Keratinocyte (primary cell): ENCODE measurements around the gene VEGFA. TPM values are rescaled to one million over a fixed set of nuclear protein-coding genes. Genes with fewer than 3 reads are reported as not detected.

Source experiments
- DNase-seq: peaks from one replicate; pipeline ENCODE4 v3.0.0-alpha.2; 2011; ENCODE audit warnings: low read depth, missing footprints, low spot score
- FAIRE-seq: peaks from 2 replicates; lab custom pipeline; 2011; peaks lifted over from hg19 to GRCh38; lab: Jason Lieb, UNC
- H2AFZ ChIP-seq: 2 replicates; pipeline ENCODE4 v1.6.0; 2012; ENCODE audit warnings: low read length, control low read depth, inconsistent platforms; ENCODE audit not compliant: control insufficient read depth
- H3K27ac ChIP-seq: 2 replicates; pipeline ENCODE4 v1.5.1; 2011; ENCODE audit warnings: low read length; ENCODE audit not compliant: control insufficient read depth, insufficient read depth
- H3K27me3 ChIP-seq: 3 replicates; pipeline ENCODE4 v1.6.0; 2011; ENCODE audit warnings: low read length; ENCODE audit not compliant: control insufficient read depth, insufficient read depth; ENCODE audit errors: extremely low read depth
- H3K36me3 ChIP-seq, 2 experiments: 2 replicates in 1 of 2; 3 replicates in 1 of 2; pipeline ENCODE4 v1.5.1; 2011; ENCODE audit warnings: low read length in 2 of 2, mild to moderate bottlenecking in 1 of 2; ENCODE audit not compliant: control insufficient read depth in 2 of 2, insufficient read depth in 2 of 2; ENCODE audit errors: extremely low read depth in 1 of 2
- H3K4me1 ChIP-seq: 3 replicates; pipeline ENCODE4 v1.5.1; 2011; ENCODE audit warnings: low read length; ENCODE audit not compliant: control insufficient read depth, insufficient read depth; ENCODE audit errors: extremely low read depth
- H3K4me2 ChIP-seq: 3 replicates; pipeline ENCODE4 v1.6.0; 2011; ENCODE audit warnings: low read depth, low read length; ENCODE audit not compliant: control insufficient read depth, insufficient read depth; ENCODE audit errors: extremely low read depth
- H3K4me3 ChIP-seq, 3 experiments: fragments of 200-600 bp in 1 of 3; sonication (generic) in 1 of 3; 2 replicates in 2 of 3; 3 replicates in 1 of 3; pipeline ENCODE4 v1.5.1; 2011 to 2016; ENCODE audit warnings: low read length in 3 of 3, mild to moderate bottlenecking in 3 of 3, control low read depth in 2 of 3, inconsistent platforms in 1 of 3, low read depth in 1 of 3, mixed read lengths in 1 of 3, mixed run types in 1 of 3, moderate library complexity in 1 of 3; ENCODE audit not compliant: control insufficient read depth in 2 of 3, insufficient read depth in 2 of 3; ENCODE audit errors: extremely low read depth in 1 of 3
- H3K79me2 ChIP-seq: 2 replicates; pipeline ENCODE4 v1.6.0; 2012; ENCODE audit warnings: low read length; ENCODE audit not compliant: control insufficient read depth, insufficient read depth
- H3K9ac ChIP-seq: 3 replicates; pipeline ENCODE4 v1.6.0; 2011; ENCODE audit warnings: low read length; ENCODE audit not compliant: control insufficient read depth, insufficient read depth; ENCODE audit errors: extremely low read depth
- H3K9me1 ChIP-seq: 3 replicates; pipeline ENCODE4 v1.6.0; 2011; ENCODE audit warnings: low read length; ENCODE audit not compliant: control insufficient read depth, insufficient read depth; ENCODE audit errors: extremely low read depth
- H3K9me3 ChIP-seq: 2 replicates; pipeline ENCODE4 v1.5.1; 2012; ENCODE audit warnings: low read depth, low read length; ENCODE audit not compliant: control insufficient read depth
- H4K20me1 ChIP-seq: 3 replicates; pipeline ENCODE4 v1.6.0; 2011; ENCODE audit warnings: low read length; ENCODE audit not compliant: control insufficient read depth, insufficient read depth; ENCODE audit errors: extremely low read depth
- CTCF ChIP-seq, 3 experiments: IDR thresholded peaks in 1 of 3; conservative IDR thresholded peaks in 1 of 3; optimal IDR thresholded peaks in 1 of 3; 2 replicates in 2 of 3; 3 replicates in 1 of 3; pipeline versions ENCODE3 to v1.5.1; 2011; ENCODE audit warnings: low read length in 3 of 3, mild to moderate bottlenecking in 3 of 3, moderate library complexity in 2 of 3, control low read depth in 1 of 3, inconsistent platforms in 1 of 3; ENCODE audit not compliant: insufficient read depth in 2 of 3; ENCODE audit errors: extremely low read depth in 1 of 3
- EZH2 ChIP-seq: IDR thresholded peaks from one replicate; pipeline ENCODE4 v1.6.1; 2012; ENCODE audit warnings: inconsistent platforms, mild to moderate bottlenecking, low read length, moderate library complexity
- dilution Hi-C: fragments of 300-500 bp; cut with MboI; formaldehyde crosslinking; loops from one replicate; pipeline ENCODE4 v1.7.0; 2020; ENCODE audit warnings: low sequenced_read_pairs; ENCODE audit not compliant: extremely low pct_ligation_motif_present
- polyA plus RNA-seq, 5 experiments: library from polyadenylated mRNA; depleted of rRNA in 3 of 5; stranded (reverse) in 3 of 5; stranded (forward) in 1 of 5; unstranded in 1 of 5; fragments of >200 nt; gene quantifications; 1 replicate in 1 of 5; 2 replicates in 3 of 5; 3 replicates in 1 of 5; pipeline versions ENCODE4 v1.2.1 to v1.2.3, GENCODE V29; 2011 to 2012; ENCODE audit warnings: missing spikeins in 2 of 5, low read depth in 1 of 5, low replicate concordance in 1 of 5

VEGFA gene
- polyA plus RNA-seq, 1 donor (not counting 4 experiments of a cell fraction or from before 2014, with no cell fraction given), result 149 TPM

- FAIRE-seq (no peak), DNase-seq (no peak)
- Histone ChIP-seq H3K9ac (no peak overlapping the region), H3K36me3 (no peaks in the 10 kb centered on the region), H3K4me1 (peaks cover 14% of the 10 kb centered on the region), H3K4me2 (no peak overlapping the region), H3K27ac (no peak overlapping the region), H3K9me1 (no peaks in the 10 kb centered on the region), H3K27me3 (peaks cover 6% of the 10 kb centered on the region), H3K9me3 (no peaks in the 10 kb centered on the region), H3K79me2 (no peaks in the 10 kb centered on the region), H4K20me1 (no peaks in the 10 kb centered on the region), H3K4me3 (no peak overlapping the region), H2AFZ (no peak overlapping the region)
- peak in 1 of 3 experiments; percentile 16 for TF ChIP-seq CTCF (optimal IDR thresholded peaks at IDR 0.05 in 1 of 3, IDR thresholded peaks at IDR 0.05 in 1 of 3, conservative IDR thresholded peaks at IDR 0.05 in 1 of 3; ENCODE audit: extremely low read depth in 1 of 3, insufficient read depth in 2 of 3, low read length in 3 of 3)
- TF ChIP-seq EZH2, result no peak
- dilution Hi-C loops, result no loop called here
These were observed 27.2 kb downstream of the VEGFA start for GRCh38 chr6:43796903-43797890.

- no peaks in the 10 kb centered on the region for H3K9me1 ChIP-seq
- dilution Hi-C loops, result no loop called here
- no peak overlapping the region for H3K27ac ChIP-seq
- TF ChIP-seq EZH2 (no peak), CTCF (optimal IDR thresholded peaks at IDR 0.05 in 1 of 3, IDR thresholded peaks at IDR 0.05 in 1 of 3, conservative IDR thresholded peaks at IDR 0.05 in 1 of 3; ENCODE audit: extremely low read depth in 1 of 3, insufficient read depth in 2 of 3, low read length in 3 of 3) (no peak)
- FAIRE-seq (no peak), DNase-seq (no peak)
- peaks cover 10% of the 10 kb centered on the region for H3K4me1 ChIP-seq
- H3K79me2 ChIP-seq, result no peaks in the 10 kb centered on the region
- no peaks in the 10 kb centered on the region for H3K9me3 ChIP-seq
- H3K4me2 ChIP-seq, result no peak overlapping the region
- no peak overlapping the region for H3K4me3 ChIP-seq
- H4K20me1 ChIP-seq, result no peaks in the 10 kb centered on the region
- H3K36me3 ChIP-seq, result no peaks in the 10 kb centered on the region
- peaks cover 6% of the 10 kb centered on the region for H3K27me3 ChIP-seq
- H2AFZ ChIP-seq, result no peak overlapping the region
- H3K9ac ChIP-seq, result no peak overlapping the region
These were observed 27.9 kb downstream of the VEGFA start for GRCh38 chr6:43797919-43798318.
